CD4-positive, alpha-beta T cell (primary cell): ENCODE data around the gene GALNTL6. TPM values are rescaled to one million over a fixed set of nuclear protein-coding genes. Genes with fewer than 3 reads are reported as not detected.

Experiments used
- ATAC-seq: fragments of 200-7000 bp; cut with Tn5 transposase; one replicate; pipeline ENCODE4 v1.10.0; 2022; ENCODE audit warnings: mild to moderate bottlenecking; ENCODE audit not compliant: poor library complexity
- CTCF ChIA-PET: fragments of 350-600 bp; sonication (Branson Sonifier 250); formaldehyde crosslinking; loops from one replicate; lab custom pipeline; 2021; ENCODE audit warnings: antibody characterized with exemption, inconsistent platforms; lab: Charles Lee
- POLR2A ChIA-PET: fragments of 350-600 bp; sonication (Branson Sonifier 250); formaldehyde crosslinking; loops from one replicate; lab custom pipeline; 2021; ENCODE audit warnings: antibody characterized with exemption, inconsistent platforms; lab: Charles Lee
- DNase-seq, 14 experiments: peaks; one replicate each; pipeline ENCODE4 v3.0.0-alpha.2; 2013 to 2020; ENCODE audit warnings: mixed read lengths in 2 of 14
- H3K27ac ChIP-seq, 2 donors: one replicate each; pipeline versions ENCODE4 v1.5.1 to v1.7.0; 2013; ENCODE audit warnings: low read length in 2 of 2, low read depth in 1 of 2, mild to moderate bottlenecking in 1 of 2
- H3K27me3 ChIP-seq, 2 experiments: 1 replicate in 1 of 2; 2 replicates in 1 of 2; pipeline versions ENCODE4 v1.6.1 to v1.7.0; 2013; ENCODE audit warnings: low read length in 2 of 2, control low read depth in 1 of 2, mild to moderate bottlenecking in 1 of 2, moderate library complexity in 1 of 2; ENCODE audit not compliant: insufficient read depth in 2 of 2, control insufficient read depth in 1 of 2
- H3K36me3 ChIP-seq: one replicate; pipeline ENCODE4 v1.6.1; 2013; ENCODE audit warnings: low read length, control low read depth; ENCODE audit not compliant: insufficient read depth
- H3K4me1 ChIP-seq: one replicate; pipeline ENCODE4 v1.6.1; 2013; ENCODE audit warnings: low read length, control low read depth; ENCODE audit not compliant: insufficient read depth
- H3K4me3 ChIP-seq: one replicate; pipeline ENCODE4 v1.5.1; 2013; ENCODE audit warnings: mild to moderate bottlenecking, low read length, moderate library complexity
- H3K9me3 ChIP-seq, 2 experiments: 1 replicate in 1 of 2; 2 replicates in 1 of 2; pipeline versions ENCODE4 v1.6.1 to v1.7.0; 2013; ENCODE audit warnings: low read length in 2 of 2, mild to moderate bottlenecking in 2 of 2, control low read depth in 1 of 2, moderate library complexity in 1 of 2; ENCODE audit not compliant: control insufficient read depth in 1 of 2, insufficient read depth in 1 of 2
- H3K27ac Mint-ChIP-seq: one replicate; pipeline ENCODE4 v1.8.0; 2020; ENCODE audit warnings: mixed read lengths
- H3K27me3 Mint-ChIP-seq: one replicate; pipeline ENCODE4 v1.8.0; 2021; ENCODE audit warnings: mixed read lengths
- H3K36me3 Mint-ChIP-seq: one replicate; pipeline ENCODE4 v1.8.0; 2021; ENCODE audit warnings: low read depth, mixed read lengths
- H3K4me1 Mint-ChIP-seq: one replicate; pipeline ENCODE4 v1.8.0; 2021; ENCODE audit warnings: low read depth, mixed read lengths
- H3K4me3 Mint-ChIP-seq: one replicate; pipeline ENCODE4 v1.8.0; 2020; ENCODE audit warnings: mild to moderate bottlenecking, mixed read lengths
- H3K9me3 Mint-ChIP-seq: one replicate; pipeline ENCODE4 v1.8.0; 2020; ENCODE audit warnings: mixed read lengths
- CTCF ChIP-seq: fragments of 200-600 bp; IDR thresholded peaks from one replicate; pipeline ENCODE4 v1.8.0; 2022; ENCODE audit warnings: antibody characterized with exemption, mild to moderate bottlenecking
- intact Hi-C, 2 experiments: fragments of 100-400 bp; cut with DNase I in 1 of 2; cut with micrococcal nuclease in 1 of 2; formaldehyde crosslinking; loops; one replicate each; pipeline versions ENCODE4 v1.15.1 to v1.9.0; 2023 to 2025; cut with DNase I, micrococcal nuclease
- total RNA-seq, 174 experiments: library from RNA in 2 of 174; stranded (reverse) in 2 of 174; gene quantifications; one replicate each; pipeline ENCODE4 v1.2.3 and lab custom pipeline; 2021 to 2026

GALNTL6 gene
- total RNA-seq, 2 experiments from 2014 or later, result not detected

GRCh38 chr4:172760512-172760911 is 947.3 kb downstream of the GALNTL6 start:
- intact Hi-C loops, result no loop called here
- H3K9me3 Mint-ChIP-seq, result peaks cover 2% of the 10 kb centered on the region

GRCh38 chr4:172762895-172763294 is 949.7 kb downstream of the GALNTL6 start:
- H3K9me3 ChIP-seq, result no peaks in the 10 kb centered on the region
- no peak overlapping the region for H3K27ac ChIP-seq
- Mint-ChIP-seq H3K36me3 (no peaks in the 10 kb centered on the region), H3K4me1 (no peaks in the 10 kb centered on the region), H3K9me3 (peaks cover 2% of the 10 kb centered on the region), H3K27ac (no peak overlapping the region), H3K27me3 (no peaks in the 10 kb centered on the region), H3K4me3 (no peak overlapping the region)
- no peak for TF ChIP-seq CTCF
- POLR2A ChIA-PET, result no interaction called here
- CTCF ChIA-PET, result no interaction called here
- H3K4me1 ChIP-seq, result no peaks in the 10 kb centered on the region
- no peaks in the 10 kb centered on the region for H3K36me3 ChIP-seq
- H3K4me3 ChIP-seq, result no peak overlapping the region
- H3K27me3 ChIP-seq, result no peaks in the 10 kb centered on the region
- DNase-seq (no peak), ATAC-seq (no peak)
- intact Hi-C loops, result no loop called here

More at GRCh38 chr4:172760512-172760911, 947.3 kb downstream of the GALNTL6 start:
- H3K36me3 Mint-ChIP-seq, result no peaks in the 10 kb centered on the region
- DNase-seq (no peak), ATAC-seq (no peak)
- H3K4me1 Mint-ChIP-seq, result no peaks in the 10 kb centered on the region
- H3K27ac Mint-ChIP-seq, result no peak overlapping the region
- no peak for TF ChIP-seq CTCF
- POLR2A ChIA-PET, result no interaction called here
- H3K4me3 Mint-ChIP-seq, result no peak overlapping the region
- Histone ChIP-seq H3K27ac (no peak overlapping the region), H3K36me3 (no peaks in the 10 kb centered on the region), H3K9me3 (no peaks in the 10 kb centered on the region), H3K4me1 (no peaks in the 10 kb centered on the region), H3K4me3 (no peak overlapping the region), H3K27me3 (no peaks in the 10 kb centered on the region)
- CTCF ChIA-PET, result no interaction called here
- H3K27me3 Mint-ChIP-seq, result no peaks in the 10 kb centered on the region

GRCh38 chr4:172770787-172771186 is 957.6 kb downstream of the GALNTL6 start:
- POLR2A ChIA-PET, result no interaction called here
- no peak overlapping the region for H3K4me3 Mint-ChIP-seq
- no peak overlapping the region for H3K4me3 ChIP-seq
- DNase-seq (no peak), ATAC-seq (no peak)
- H3K27me3 Mint-ChIP-seq, result no peaks in the 10 kb centered on the region
- no peak for TF ChIP-seq CTCF
- no peak overlapping the region for H3K27ac Mint-ChIP-seq
- no peaks in the 10 kb centered on the region for H3K27me3 ChIP-seq
- H3K36me3 Mint-ChIP-seq, result no peaks in the 10 kb centered on the region
- H3K9me3 ChIP-seq, result no peaks in the 10 kb centered on the region
- no peaks in the 10 kb centered on the region for H3K36me3 ChIP-seq
- H3K27ac ChIP-seq, result no peak overlapping the region
- H3K4me1 Mint-ChIP-seq, result no peaks in the 10 kb centered on the region
- H3K9me3 Mint-ChIP-seq, result no peaks in the 10 kb centered on the region
- no peaks in the 10 kb centered on the region for H3K4me1 ChIP-seq
- intact Hi-C loops, result no loop called here
- CTCF ChIA-PET, result interaction anchor here (0.9 kb wide), 1 partner anchor 9 kb away, joined by 3 read pairs; no protein-coding TSS in a partner anchor
